Middle frontal gyrus (tissue), 1 donor: ENCODE data around the gene COMMD10.
"Not testable (repeated sequence)": the region's sequence is repeated elsewhere in the genome, so short reads cannot be mapped to it uniquely, and the experiment has no call there.

Experiments
- DNase-seq: peaks from one replicate; pipeline ENCODE4 v3.0.0-alpha.2; 2015; ENCODE audit warnings: low spot score; ENCODE audit errors: extremely low spot score

Gene COMMD10

DNA sequence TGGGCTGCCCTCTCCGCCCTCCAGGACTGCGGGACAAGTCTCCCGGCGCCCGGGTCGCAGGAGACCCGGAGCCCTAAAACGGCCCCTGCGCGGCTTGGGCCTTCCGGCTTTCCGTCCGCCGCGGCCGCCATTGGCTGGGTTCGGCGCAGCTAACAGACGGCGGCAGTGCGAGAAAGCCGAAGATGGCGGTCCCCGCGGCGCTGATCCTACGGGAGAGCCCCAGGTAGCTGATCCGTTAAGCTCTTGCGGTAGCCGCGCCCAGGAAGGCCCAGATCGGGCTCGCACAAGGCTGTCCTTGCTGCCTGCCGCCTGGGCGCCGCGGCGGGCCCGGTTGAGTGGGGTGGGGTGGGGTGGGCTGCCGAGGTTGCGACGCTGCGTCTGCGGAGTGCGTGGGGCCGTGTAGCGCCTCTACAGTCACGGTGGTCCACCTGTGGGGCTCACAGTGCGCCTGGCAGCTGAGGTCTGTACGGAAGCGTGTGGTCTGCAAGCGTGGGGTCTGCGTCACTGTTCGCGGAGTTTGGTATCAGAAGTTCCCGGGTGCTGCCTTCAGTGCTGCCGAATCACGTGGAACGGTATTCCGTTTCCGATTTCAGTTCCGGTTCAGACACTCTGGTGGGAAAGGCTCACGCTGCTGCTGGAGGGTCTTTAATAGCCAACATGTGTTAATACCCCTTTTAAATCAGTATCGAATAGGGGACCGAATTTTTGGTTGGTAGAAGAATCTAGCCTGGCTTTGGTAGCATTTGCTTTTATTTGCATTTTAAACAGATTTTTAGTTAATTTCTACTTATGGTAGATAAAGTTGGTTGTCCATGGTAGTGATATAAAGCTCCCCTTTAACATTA lies at the start of gene COMMD10:
COMMD10 (plus strand) TSS at position 155 of the 845 bp plus-strand sequence.
- peak; percentile 82 for DNase-seq

DNA sequence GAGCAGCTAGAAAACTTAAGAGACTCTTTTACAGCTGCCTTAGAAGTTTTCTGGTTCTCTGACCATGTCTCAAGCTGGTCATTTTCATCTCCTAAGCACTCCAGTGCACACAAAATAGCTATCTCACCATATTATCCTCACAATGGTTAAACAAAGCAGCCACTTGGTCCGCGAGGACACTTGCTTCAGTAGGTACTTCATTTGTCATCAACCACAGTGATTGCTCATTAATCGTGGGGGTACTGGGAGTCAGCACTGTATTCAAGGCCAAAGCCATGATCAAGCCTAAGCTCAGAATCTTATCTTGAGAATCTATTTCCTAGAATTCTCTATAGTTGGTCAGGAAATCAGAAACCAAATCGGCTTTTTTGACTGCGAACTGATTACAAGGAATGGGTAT lies 49.7 kb upstream of the COMMD10 start:
- no peak for DNase-seq

DNA sequence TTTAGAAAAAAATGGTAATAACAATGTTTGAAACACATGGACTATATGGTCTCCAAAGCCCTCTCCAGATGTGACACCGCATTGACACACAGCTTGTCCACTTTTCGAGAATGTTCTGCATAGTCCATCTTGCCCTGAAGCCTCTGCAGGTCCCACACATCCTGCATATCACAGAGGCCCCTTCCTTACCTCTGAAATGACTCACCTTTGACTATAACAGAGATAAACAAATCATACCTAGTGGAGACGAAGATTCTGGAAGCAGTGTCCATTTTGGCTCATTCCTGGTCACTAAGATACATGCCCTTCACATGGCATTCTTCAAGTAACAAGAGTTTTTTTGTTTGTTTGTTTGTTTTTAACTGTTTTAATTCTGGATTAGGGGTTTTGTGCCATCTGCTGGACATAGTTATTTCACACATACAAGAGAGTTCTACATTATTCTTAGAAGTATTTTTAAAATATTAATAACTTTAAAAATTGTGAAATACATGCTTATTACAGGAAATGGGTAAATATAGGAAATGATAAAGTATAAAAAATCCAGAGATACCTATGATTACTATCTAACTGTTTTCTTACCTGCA lies 47.5 kb upstream of the COMMD10 start:
- no peak for DNase-seq

DNA sequence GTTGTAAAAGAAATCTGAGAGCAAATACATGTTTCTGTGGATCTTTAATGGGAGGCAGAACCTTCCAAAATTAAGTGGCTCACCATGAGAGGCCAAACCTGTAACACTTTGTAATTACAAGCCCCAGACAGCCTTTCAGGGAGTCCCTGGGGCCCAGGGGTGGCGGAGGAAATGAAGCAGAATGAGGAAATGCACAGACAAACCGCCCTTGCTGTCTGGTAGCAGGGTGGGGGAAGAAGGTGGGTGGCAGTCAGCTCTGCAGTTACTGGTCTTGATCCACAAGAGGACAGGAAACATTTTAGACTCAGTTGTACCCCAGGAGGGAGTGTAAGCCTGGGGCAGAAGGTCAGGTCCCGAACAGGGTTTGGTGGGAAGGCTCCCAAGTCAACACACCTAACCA lies 46.0 kb upstream of the COMMD10 start:
- no peak for DNase-seq

DNA sequence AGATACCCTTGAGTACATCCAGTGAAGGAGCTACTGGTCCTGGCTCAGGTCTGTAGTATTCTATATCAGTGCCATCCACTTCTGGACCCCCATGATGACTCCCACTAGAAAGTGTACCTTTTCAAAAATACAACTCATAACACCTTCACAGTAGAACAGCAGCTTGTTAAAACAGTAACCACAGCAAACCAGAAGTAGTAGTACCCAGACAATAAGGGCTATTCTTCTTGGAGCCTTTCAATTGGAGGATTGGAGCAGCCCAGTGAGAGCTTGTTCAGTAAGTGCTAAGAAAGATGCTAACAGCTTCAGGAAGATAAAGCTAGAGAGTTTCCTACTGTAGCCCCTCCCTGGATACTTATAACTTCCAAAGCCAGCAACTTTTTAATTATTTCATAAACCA lies 42.5 kb upstream of the COMMD10 start:
- no peak for DNase-seq

DNA sequence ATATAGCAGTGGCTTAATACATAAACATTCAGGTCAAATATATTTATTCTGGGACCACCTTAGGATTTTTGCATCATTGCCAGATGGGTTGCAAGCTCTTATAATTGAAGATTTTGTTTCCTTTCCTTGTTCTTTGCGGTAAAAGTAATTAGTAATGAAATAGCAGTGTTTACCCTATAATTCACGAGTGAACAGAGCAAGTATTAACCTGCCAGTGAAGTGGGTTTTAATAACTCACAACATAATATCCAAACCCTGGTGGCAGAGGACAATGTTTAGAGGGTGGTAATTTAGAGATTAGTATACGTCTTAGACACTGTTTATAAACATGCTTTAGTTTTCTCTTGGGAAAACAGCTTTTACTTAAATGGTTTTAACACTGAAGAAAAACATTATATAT lies 40.8 kb upstream of the COMMD10 start:
- DNase-seq = no peak

DNA sequence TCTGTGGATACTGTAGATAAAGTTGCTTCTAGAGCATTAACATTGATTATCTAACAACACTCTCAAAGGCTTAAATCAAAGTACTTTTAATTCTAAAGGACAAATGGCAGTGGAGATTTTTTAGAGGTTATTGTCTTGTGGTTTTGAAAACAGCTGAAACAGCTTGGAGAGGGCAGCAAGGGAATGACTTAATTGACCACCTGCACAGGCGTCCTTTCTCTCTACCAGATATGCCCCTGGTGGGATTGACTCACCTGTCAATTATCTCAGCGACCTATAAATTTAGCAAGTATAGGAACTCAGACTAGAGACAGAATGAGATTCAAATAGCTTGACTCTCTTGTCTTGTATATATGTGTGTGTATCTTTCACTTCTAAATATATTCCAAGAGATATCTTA lies 39.0 kb upstream of the COMMD10 start:
- DNase-seq = no peak

DNA sequence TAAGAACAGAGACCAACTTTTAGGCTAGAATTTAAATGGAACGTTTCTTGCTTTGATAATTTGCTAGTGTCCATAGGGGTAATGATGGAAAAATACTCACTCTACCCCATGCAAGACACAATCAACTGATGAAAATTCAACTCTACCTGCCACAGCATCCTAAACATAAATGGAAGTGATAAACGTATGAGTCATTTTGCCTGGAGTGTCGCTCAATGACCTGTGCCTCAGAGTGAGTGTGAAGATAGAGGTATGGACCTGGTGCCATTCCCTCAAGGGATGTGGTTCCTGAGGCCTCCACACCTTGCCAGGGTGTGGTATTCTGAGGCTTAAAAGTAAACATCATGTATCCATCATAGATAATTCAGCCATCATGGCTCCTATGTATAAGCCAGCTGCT lies 38.6 kb upstream of the COMMD10 start:
- DNase-seq = no peak

DNA sequence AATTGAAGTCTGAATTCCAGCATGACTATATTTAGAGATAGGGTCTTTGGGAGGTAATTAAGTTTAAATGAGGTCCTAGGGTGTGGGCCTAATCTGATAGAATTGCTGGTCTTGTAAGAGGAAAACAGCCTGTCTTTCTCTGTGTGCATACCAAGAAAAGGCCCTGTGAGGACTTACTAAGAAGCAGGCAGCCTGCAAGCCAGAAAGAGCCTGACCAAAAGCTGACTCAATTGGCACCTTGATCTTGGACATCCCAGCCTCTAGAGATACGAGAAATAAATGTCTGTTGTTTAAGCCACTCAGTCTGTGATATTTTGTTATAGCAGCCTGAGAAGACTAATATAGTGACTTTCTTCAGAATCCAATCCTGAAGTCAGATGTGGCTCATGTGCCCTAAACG lies 38.0 kb upstream of the COMMD10 start:
- no peak for DNase-seq

DNA sequence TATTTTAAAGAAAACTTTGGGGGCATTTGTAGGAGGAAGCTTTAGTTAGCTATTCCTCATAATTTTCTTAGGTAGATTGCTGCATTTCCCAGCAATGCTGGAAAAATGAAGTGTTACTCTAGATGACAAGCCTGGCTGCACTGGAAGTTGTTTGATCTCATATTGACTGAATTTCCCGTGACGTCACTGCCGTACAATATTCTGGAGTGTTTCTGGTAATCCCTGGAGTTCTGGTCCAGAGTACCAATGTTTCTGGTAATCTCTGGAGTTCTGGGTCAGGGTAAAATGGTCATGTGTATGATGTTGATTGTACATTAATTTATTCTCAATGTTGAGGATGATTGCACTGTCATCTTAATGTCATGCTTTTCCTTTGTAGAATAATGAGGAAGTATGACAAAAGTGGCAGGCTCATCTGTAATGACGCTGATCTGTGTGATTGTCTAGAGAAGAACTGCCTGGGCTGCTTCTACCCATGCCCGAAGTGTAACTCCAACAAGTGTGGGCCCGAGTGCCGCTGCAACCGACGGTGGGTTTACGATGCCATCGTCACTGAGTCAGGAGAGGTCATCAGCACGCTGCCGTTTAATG lies 26.4 kb upstream of the COMMD10 start:
- DNase-seq = no peak

DNA sequence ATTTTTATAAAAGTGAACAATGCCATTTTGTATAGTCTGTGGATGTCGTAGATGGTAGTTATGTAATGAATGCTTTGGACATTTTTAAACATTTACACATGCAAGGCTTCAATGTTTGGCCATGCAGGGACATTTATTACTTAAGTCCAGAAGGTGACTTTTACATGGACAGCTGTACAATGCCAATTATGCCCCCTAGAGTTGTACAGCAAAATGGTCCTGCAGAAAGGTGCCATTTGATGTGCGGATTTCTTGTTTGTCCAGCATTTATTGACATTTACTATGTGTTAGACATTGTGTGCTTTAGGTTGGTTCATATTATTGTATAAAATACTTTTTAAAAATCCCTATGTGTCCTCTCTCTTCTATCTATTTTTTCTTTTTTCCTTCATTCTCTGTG lies 22.5 kb upstream of the COMMD10 start:
- DNase-seq = no peak

DNA sequence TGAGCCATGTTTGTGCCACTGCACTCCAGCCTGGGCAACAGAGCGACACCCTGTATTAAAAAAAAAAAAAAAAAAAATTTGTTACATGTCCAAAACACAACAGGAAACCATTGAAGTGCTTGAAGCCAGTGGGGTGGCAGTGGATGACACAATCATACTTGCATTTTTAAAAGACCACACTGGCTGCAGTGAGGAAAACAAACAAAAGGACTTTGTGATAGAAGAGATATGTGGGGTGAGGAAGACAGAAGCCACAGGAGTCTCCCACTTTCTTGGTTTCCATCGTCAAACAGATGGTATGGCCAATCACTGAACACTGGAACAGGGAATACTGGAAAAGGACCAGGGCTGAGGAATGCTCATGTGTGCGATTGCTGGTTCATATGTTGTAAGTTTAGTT lies 20.9 kb upstream of the COMMD10 start:
- no peak for DNase-seq

DNA sequence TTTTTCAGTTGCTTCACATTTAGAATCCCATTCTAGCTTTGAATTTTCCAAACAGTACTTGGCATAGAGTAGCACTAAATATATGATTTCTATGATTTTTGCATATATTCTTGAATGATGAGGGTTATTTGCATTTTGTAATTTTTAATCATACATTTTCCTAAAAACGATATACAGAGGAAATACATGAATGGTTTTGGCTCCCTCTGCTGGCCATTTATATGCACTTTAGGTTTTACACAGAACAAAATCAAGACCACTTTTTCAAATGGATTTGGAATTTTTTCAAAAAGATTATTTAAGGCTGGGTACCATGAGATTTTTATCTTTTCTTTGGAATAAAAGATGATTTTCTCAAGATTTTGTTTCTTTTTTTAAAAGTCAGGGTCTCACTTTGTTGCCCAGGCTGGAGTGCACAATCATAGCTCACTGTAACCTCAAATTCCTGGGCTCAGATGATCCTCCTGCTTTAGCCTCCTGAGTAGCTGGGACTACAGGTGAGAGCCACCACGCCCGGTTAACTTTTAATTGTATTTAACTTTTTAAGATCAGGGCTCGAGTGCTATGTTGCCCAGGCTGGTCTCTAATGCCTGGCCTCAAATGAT lies 16.7 kb upstream of the COMMD10 start:
- no peak for DNase-seq

DNA sequence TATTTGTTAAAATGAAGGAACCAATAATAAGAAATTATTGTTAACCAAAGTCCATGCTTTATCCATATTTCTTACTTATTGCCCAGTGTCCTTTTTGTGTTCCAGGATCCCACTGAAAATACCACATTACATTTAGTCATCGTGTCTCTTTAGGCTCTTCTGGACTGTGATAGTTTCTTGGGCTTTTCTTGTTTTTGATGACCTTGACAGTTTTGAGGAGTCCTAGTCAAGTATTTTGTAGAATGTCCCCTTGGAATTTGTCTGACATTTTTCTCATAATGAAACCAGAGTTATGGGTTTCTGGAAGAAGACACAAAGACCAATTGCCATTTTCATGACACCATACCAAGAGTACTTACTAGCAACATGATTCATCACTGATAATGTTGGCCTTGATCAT lies 13.6 kb upstream of the COMMD10 start:
- DNase-seq = no peak

DNA sequence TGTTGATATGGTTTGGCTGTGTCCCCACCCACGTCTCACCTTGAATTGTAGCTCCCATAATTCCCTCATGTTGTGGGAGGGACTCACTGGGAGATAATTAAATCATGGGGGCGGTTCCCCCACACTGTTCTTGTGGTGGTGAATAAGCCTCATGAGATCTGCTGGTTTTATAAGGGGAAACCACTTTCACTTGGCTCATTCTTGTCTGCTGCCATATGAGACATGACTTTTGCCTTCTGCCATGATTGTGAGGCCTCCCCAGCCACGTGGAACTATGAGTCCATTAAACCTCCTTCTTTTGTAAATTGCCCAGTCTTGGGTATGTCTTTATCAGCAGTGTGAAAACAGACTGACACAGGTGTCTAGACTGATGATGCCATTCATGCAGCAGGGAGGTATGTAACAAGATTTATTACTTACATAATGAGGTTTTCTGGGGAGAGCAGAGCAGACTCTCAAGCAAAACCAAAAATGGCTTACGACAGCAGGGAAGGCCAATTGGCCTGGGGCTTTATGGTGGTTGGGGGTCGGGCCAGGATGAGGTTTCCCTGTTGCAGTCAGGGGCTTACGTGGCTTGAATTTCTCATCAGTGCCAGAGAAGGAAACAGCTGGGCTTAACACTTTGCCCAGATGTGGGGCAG lies 9.5 kb upstream of the COMMD10 start:
- DNase-seq = no peak

DNA sequence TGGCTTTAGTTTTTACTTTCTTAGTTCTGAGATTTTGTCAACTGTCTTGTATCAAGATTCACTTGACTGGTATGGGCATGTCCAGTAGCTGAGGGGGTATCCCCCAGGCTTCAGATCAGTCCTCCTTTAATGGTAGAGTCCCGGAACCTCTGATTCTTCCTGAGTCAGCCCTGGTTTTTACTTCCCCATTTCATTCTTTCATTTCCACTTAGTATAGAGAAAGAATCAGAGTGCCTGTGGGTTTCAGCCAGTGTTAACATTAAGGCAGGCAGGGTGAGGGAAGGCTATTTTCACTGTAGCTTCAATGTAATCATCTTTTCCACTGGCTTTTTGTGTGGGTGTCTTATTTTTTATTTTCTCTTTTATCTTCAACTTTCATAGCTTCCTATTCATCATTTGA lies 8.3 kb upstream of the COMMD10 start:
- no peak for DNase-seq

DNA sequence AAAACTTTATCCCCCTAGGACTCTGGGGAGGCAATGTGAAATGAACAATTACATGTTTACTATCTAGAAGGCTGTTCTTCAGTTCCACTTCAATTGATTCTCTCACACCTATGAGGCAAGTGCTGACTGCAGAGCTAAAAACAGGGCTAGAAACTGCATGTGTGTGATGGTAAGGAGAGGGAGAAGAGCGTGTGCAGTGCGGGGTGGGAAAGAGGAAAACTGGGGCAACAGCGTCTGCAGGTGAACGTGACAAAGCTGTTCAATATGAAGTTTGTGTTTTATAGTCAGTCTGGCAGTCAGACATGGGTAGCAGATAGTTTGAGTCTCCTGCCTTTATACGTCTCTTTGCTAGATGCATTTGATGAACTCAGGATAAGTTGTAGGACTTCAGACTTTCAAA lies 6.6 kb upstream of the COMMD10 start:
- DNase-seq = no peak

DNA sequence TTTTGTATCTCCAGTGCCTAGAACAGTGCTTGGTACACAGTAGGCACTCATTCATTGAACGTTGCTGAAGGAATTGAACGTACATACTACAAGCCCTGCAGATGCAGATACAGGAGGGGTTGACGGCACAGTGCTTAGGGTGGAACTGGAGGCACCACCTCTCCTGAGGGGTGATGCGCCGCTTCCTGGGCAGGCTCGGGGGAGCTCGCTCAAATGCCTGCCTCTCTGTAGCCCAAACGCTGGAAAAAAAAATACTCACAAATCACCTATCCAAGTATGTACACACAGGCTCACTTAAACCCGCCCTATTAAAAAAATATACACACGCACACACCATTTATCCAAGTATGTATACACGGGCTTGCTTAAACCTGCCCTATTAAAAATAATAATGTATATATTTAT lies 536 bp upstream of the COMMD10 start:
- no peak for DNase-seq

DNA sequence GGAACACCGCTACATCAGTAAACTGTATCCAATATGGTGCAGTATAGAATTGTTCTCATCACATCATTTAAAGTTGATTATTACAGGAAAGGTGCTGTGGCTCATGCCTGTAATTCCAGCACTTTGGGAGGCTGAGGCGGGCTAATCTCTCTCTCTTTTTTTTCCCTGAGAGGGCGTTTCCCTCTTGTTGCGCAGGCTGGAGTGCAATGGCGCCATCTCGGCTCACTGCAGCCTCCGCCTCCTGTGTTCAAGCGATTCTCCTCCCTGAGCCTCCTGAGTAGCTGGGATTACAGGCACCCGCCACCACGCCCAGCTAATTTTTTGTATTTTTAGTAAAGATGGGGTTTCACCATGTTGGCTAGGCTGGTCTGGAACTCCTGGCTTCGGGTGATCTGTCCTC lies 1.5 kb downstream of the COMMD10 start:
- not testable (repeated sequence) for DNase-seq

DNA sequence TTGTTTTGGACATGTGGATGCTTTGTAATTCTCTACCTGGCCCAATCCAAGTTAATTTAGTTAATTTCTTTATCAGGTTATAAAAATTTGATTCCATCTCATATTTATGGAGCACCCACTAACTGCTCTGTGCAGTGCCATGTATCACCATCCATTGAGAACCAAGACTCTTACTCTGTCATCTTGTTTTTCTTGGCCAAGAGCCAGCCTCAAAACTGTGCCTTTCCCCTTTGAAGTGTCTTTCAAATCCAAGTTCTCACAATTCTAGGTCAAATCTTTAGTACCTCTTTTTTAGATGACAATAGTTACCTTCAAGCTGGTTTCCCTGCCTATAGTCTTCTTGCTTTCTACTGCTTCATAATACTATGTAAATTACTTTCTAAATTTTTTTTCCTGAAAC lies 3.2 kb downstream of the COMMD10 start:
- no peak for DNase-seq

DNA sequence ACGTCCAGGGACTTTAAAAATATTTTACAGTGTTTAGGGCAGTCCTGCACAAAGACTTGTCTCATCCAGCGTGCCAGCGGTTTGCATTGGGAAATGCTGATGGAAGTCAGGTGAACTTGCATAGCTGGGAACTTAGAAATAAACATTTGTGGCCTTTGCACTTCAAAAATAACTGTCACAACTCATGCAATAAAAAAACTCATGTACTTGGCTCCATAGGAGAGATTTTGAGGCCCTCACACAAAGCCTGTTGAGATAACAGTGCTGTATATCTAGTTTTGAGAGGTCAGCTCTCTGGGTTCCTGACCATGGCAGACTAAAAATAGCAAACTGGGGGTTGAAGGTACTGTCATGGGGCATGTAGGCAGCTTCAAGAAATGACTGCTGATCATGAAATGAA lies 5.5 kb downstream of the COMMD10 start:
- DNase-seq = no peak

DNA sequence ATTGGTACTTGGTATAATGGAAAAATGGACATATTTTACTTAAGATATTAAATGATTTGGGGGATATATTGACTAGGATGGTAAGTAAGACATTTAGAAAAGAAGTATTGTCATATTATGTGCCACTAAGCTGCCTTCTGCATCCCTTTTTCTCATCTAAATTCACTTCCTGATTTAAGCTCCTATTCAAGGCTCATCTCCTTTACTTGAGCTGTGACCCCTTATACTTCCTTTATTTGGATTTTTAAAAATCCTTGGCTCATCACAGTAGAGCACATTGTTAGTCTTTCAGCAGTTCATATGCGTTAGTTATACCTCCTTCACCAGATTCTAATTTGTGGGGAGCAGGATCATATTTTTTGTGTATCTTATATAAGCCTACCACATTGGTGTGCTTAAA lies 6.6 kb downstream of the COMMD10 start:
- no peak for DNase-seq
